Loucy (cell line): Measurements from ENCODE around the gene C3orf20.

Experiments
- CTCF ChIP-seq: fragments of 200-600 bp; sonication (generic); conservative IDR thresholded peaks from 2 replicates; pipeline ENCODE4 v1.5.1; 2014; ENCODE audit warnings: mild to moderate bottlenecking, antibody characterized with exemption, low read length
- EZH2phosphoT487 ChIP-seq: fragments of 200-600 bp; IDR thresholded peaks from 2 replicates; pipeline ENCODE4 v1.6.1; 2018; ENCODE audit warnings: antibody characterized with exemption, mild to moderate bottlenecking, moderate library complexity, borderline replicate concordance

GRCh38 chr3:14822134-14822533 lies 147.2 kb downstream of the C3orf20 start:
- no peak for TF ChIP-seq CTCF
- TF ChIP-seq EZH2phosphoT487 = no peak
